Sigmoid colon (tissue), 4 donors: ENCODE data around the gene PRIM1.

Source experiments
- EP300 ChIP-seq, 4 donors: sonication (generic); formaldehyde crosslinking; IDR thresholded peaks; one replicate each; pipeline ENCODE4 v1.6.1; 2017; ENCODE audit warnings: antibody characterized with exemption in 4 of 4
- POLR2A ChIP-seq, 2 donors: fragments of 450-650 bp; IDR thresholded peaks; one replicate each; pipeline ENCODE4 v1.6.1; 2016; ENCODE audit warnings: antibody characterized with exemption in 2 of 2, mild to moderate bottlenecking in 2 of 2, moderate library complexity in 2 of 2
- POLR2AphosphoS5 ChIP-seq, 4 donors: sonication (generic); formaldehyde crosslinking; IDR thresholded peaks; one replicate each; pipeline ENCODE4 v1.6.1; 2017; ENCODE audit warnings: antibody characterized with exemption in 4 of 4
- TF ChIP-seq, protein P1 (sequence below), 4 experiments: fragments of 450-650 bp in 3 of 4; fragments of 200-600 bp in 1 of 4; IDR thresholded peaks; one replicate each; pipeline ENCODE4 v1.5.1; 2016 to 2019; ENCODE audit warnings: antibody characterized with exemption in 4 of 4, mild to moderate bottlenecking in 3 of 4, moderate library complexity in 2 of 4

DNA sequence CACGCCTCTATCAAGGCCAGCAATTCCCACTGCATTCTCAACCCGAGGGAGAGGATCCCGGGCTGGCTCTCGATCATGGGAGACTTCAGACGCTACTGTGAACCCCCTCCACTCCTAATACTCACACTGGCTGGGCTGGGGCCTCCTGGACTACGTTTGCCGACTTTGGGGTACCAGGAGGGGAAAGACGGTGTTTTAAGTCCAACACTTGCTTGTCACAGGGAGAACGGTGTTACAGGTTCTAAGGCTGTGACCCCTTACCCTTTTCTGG is 27.5 kb downstream of the PRIM1 start:
- TF ChIP-seq, protein P1, sequence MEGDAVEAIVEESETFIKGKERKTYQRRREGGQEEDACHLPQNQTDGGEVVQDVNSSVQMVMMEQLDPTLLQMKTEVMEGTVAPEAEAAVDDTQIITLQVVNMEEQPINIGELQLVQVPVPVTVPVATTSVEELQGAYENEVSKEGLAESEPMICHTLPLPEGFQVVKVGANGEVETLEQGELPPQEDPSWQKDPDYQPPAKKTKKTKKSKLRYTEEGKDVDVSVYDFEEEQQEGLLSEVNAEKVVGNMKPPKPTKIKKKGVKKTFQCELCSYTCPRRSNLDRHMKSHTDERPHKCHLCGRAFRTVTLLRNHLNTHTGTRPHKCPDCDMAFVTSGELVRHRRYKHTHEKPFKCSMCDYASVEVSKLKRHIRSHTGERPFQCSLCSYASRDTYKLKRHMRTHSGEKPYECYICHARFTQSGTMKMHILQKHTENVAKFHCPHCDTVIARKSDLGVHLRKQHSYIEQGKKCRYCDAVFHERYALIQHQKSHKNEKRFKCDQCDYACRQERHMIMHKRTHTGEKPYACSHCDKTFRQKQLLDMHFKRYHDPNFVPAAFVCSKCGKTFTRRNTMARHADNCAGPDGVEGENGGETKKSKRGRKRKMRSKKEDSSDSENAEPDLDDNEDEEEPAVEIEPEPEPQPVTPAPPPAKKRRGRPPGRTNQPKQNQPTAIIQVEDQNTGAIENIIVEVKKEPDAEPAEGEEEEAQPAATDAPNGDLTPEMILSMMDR (IDR thresholded peaks at IDR 0.05) = no peak
- TF ChIP-seq EP300 (IDR thresholded peaks at IDR 0.05) = no peak
- TF ChIP-seq POLR2A (IDR thresholded peaks at IDR 0.05) = no peak
- TF ChIP-seq POLR2AphosphoS5 (IDR thresholded peaks at IDR 0.05) = no peak
